IPS-18c (cell line): ENCODE data around the gene BCAP31.
"Not testable (repeated sequence)": the region's sequence is repeated elsewhere in the genome, so short reads cannot be mapped to it uniquely, and the experiment has no call there.

Experiments used
- H3K4me3 ChIP-seq: 2 replicates; pipeline ENCODE4 v1.7.0; 2013; ENCODE audit warnings: low read depth, mild to moderate bottlenecking, low read length, moderate library complexity; ENCODE audit not compliant: insufficient read depth
- H3K9me3 ChIP-seq: one replicate; pipeline ENCODE4 v1.6.1; 2013; ENCODE audit warnings: mild to moderate bottlenecking, low read length, moderate library complexity; ENCODE audit not compliant: control insufficient read depth, insufficient read depth

The BCAP31 gene

GRCh38 chrX:153704021-153704526, 20.1 kb downstream of the BCAP31 start:
- peaks cover 11% of the 10 kb centered on the region for H3K9me3 ChIP-seq
- no peak overlapping the region for H3K4me3 ChIP-seq

GRCh38 chrX:153703036-153703370, 21.2 kb downstream of the BCAP31 start:
- H3K4me3 ChIP-seq = no peak overlapping the region
- H3K9me3 ChIP-seq = peaks cover 8% of the 10 kb centered on the region

GRCh38 chrX:153702336-153703035, 21.7 kb downstream of the BCAP31 start:
- Histone ChIP-seq H3K9me3 (peaks cover 8% of the 10 kb centered on the region), H3K4me3 (no peak overlapping the region)

- Histone ChIP-seq H3K9me3 (peaks cover 8% of the 10 kb centered on the region), H3K4me3 (no peak overlapping the region)
Measured at GRCh38 chrX:153701706-153702105, 22.5 kb downstream of the BCAP31 start.

GRCh38 chrX:153700967-153701366, 23.2 kb downstream of the BCAP31 start:
- H3K4me3 ChIP-seq = no peak overlapping the region
- peaks cover 8% of the 10 kb centered on the region for H3K9me3 ChIP-seq

- peaks cover 8% of the 10 kb centered on the region for H3K9me3 ChIP-seq
- no peak overlapping the region for H3K4me3 ChIP-seq
Measured at GRCh38 chrX:153700376-153700945, 23.7 kb downstream of the BCAP31 start.

- H3K4me3 ChIP-seq, H3K9me3 ChIP-seq: not testable (repeated sequence)
Measured at GRCh38 chrX:153699784-153700371, 24.3 kb downstream of the BCAP31 start.

- H3K4me3 ChIP-seq, H3K9me3 ChIP-seq: not testable (repeated sequence)
Measured at GRCh38 chrX:153699210-153699783, 24.9 kb downstream of the BCAP31 start.

GRCh38 chrX:153697924-153698865, 26.0 kb downstream of the BCAP31 start:
- Histone ChIP-seq H3K4me3 (no peak overlapping the region), H3K9me3 (no peaks in the 10 kb centered on the region)

GRCh38 chrX:153696986-153697722, 27.0 kb downstream of the BCAP31 start:
- H3K4me3 ChIP-seq, H3K9me3 ChIP-seq: not testable (repeated sequence)

GRCh38 chrX:153696538-153696937, 27.6 kb downstream of the BCAP31 start:
- H3K4me3 ChIP-seq, H3K9me3 ChIP-seq: not testable (repeated sequence)

- no peak overlapping the region for H3K4me3 ChIP-seq
- H3K9me3 ChIP-seq = peaks cover 6% of the 10 kb centered on the region
Measured at GRCh38 chrX:153696100-153696499, 28.1 kb downstream of the BCAP31 start.

GRCh38 chrX:153694687-153695270, 29.4 kb downstream of the BCAP31 start:
- no peak overlapping the region for H3K4me3 ChIP-seq
- H3K9me3 ChIP-seq = peaks cover 6% of the 10 kb centered on the region

GRCh38 chrX:153694256-153694655, 29.9 kb downstream of the BCAP31 start:
- not testable (repeated sequence) for H3K4me3 ChIP-seq, H3K9me3 ChIP-seq

- Histone ChIP-seq H3K9me3 (peaks cover 6% of the 10 kb centered on the region), H3K4me3 (no peak overlapping the region)
Measured at GRCh38 chrX:153693216-153694086, 30.7 kb downstream of the BCAP31 start.
